ENCODE measurements around the gene UBAP2L. TPM values are rescaled to one million over a fixed set of nuclear protein-coding genes. Genes with fewer than 3 reads are reported as not detected.

Gene UBAP2L
- total RNA-seq, 1 experiment from 2014 or later = 265 TPM

DNA sequence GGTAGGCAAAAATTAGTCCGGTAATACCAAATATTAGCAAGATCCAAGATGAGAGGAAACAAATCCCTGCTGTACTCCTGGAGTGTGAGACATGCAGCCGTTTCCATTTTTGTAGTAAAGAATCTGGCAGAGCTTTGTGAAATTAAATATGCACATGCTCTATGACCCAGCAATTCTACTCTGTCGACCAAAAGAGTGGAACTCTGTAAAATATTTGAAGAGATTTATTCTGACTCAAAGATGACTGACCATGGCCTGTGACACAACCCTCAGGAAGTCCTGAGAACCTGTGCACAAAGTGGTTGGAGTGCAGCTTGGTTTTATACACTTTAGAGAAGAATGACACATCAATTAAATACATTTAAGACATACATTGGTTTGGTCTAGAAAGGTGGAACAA, 67.9 kb downstream of the UBAP2L start:
- H3K4ac ChIP-seq (ENCODE audit: low read depth, low read length) = no peak overlapping the region
- H3K23ac ChIP-seq (ENCODE audit: insufficient read length, low read depth, low read length) = no peak overlapping the region
- H3T11ph ChIP-seq (ENCODE audit: low read length) = no peak overlapping the region
- no peaks in the 10 kb centered on the region for H4K20me1 ChIP-seq (ENCODE audit: control insufficient read depth, insufficient read depth, insufficient read length)
- no peak overlapping the region for H3K14ac ChIP-seq (ENCODE audit: insufficient read depth, low read length)
- H3K56ac ChIP-seq (ENCODE audit: insufficient read length, low read depth, low read length) = no peak overlapping the region
- no peaks in the 10 kb centered on the region for H3K4me1 ChIP-seq (ENCODE audit: insufficient read depth, low read length)
- H3K4me3 Mint-ChIP-seq = no peak overlapping the region
- H3K36me3 Mint-ChIP-seq (ENCODE audit: insufficient read depth in 1 of 3, low read depth in 3 of 3) = peaks cover 0 to 6% (median 0%) of the 10 kb centered on the region in 3 experiments; a peak in 2 of 7 replicates
- no peak overlapping the region for H4K91ac ChIP-seq (ENCODE audit: insufficient read length, low read depth, low read length)
- no peak overlapping the region for H3K27ac ChIP-seq (ENCODE audit: insufficient read length, low read depth, low read length)
- H4K5ac ChIP-seq (ENCODE audit: insufficient read length, low read depth, low read length) = no peak overlapping the region
- no peaks in the 10 kb centered on the region for H3K27me3 ChIP-seq (ENCODE audit: insufficient read depth, low read length)
- no peak for TF ChIP-seq CTCF (conservative IDR thresholded peaks at IDR 0.05)
- peaks cover 11% of the 10 kb centered on the region in 2 experiments for H3K9me3 Mint-ChIP-seq
- no peaks in the 10 kb centered on the region for H3K79me2 ChIP-seq (ENCODE audit: insufficient read depth, low read length)
- H3K27me3 Mint-ChIP-seq (ENCODE audit: low read depth) = peaks cover 2% of the 10 kb centered on the region; the same call in 1 of the 2 replicates
- peaks cover 4 to 11% of the 10 kb centered on the region in 2 experiments; a peak in 2 of 4 replicates for H3K4me1 Mint-ChIP-seq
- no peak overlapping the region for H3K9ac ChIP-seq (ENCODE audit: extremely low read depth, insufficient read length, low read length)
- no peak overlapping the region for H3K18ac ChIP-seq (ENCODE audit: insufficient read length, low read depth, low read length)
- no peaks in the 10 kb centered on the region for H3K9me3 ChIP-seq (ENCODE audit: control insufficient read depth, low read depth, low read length)
- H2BK5ac ChIP-seq (ENCODE audit: insufficient read length, low read length) = no peak overlapping the region
- no peaks in the 10 kb centered on the region for H3K79me1 ChIP-seq (ENCODE audit: insufficient read depth, low read depth, low read length, poor library complexity, severe bottlenecking)
- H2BK20ac ChIP-seq (ENCODE audit: low read depth, low read length, poor library complexity, severe bottlenecking) = no peak overlapping the region
- no peak overlapping the region for H2BK120ac ChIP-seq (ENCODE audit: low read depth, low read length, poor library complexity, severe bottlenecking)
- WGBS (ENCODE audit: extremely low coverage, insufficient read length, low lambda C conversion rate) = no CpG with 5 or more reads among the region's 3 CpGs
- H2AK5ac ChIP-seq (ENCODE audit: insufficient read length, low read length) = no peak overlapping the region
- H2BK15ac ChIP-seq (ENCODE audit: low read depth, low read length) = no peak overlapping the region
- H3K27ac Mint-ChIP-seq = no peak overlapping the region
- H3K4me2 ChIP-seq (ENCODE audit: insufficient read depth, insufficient read length, low read length) = no peak overlapping the region
- H3K23me2 ChIP-seq (ENCODE audit: insufficient read length, low read depth, low read length, poor library complexity, severe bottlenecking) = no peaks in the 10 kb centered on the region
- no peak overlapping the region for H2BK12ac ChIP-seq (ENCODE audit: insufficient read length, low read depth, low read length)
- DNase-seq = no peak
- no peak overlapping the region for H4K8ac ChIP-seq (replicated peaks; ENCODE audit: insufficient read length, low read depth, low read length)
- H2AFZ ChIP-seq (ENCODE audit: low read length) = no peak overlapping the region

Measured in H9 (cell line).